Naive thymus-derived CD4-positive, alpha-beta T cell (primary cell): ENCODE results near the gene CAMK2N1. TPM values are rescaled to one million over a fixed set of nuclear protein-coding genes. Genes with fewer than 3 reads are reported as not detected.
A peak's percentile ranks its signal among the peaks of the same experiment; 100 is the strongest.
"Not testable (repeated sequence)": the region's sequence is repeated elsewhere in the genome, so short reads cannot be mapped to it uniquely, and the experiment has no call there.

Source experiments
- ATAC-seq: fragments of 150-1000 bp; cut with Tn5 transposase; 2 replicates; pipeline ENCODE4 v1.10.0; 2021; ENCODE audit warnings: mild to moderate bottlenecking, moderate library complexity
- CTCF ChIA-PET: fragments of 350-600 bp; sonication (Branson Sonifier 250); formaldehyde crosslinking; loops from one replicate; lab custom pipeline; 2021; ENCODE audit warnings: antibody characterized with exemption; lab: Charles Lee
- POLR2A ChIA-PET: fragments of 350-600 bp; sonication (Branson Sonifier 250); formaldehyde crosslinking; loops from one replicate; lab custom pipeline; 2021; ENCODE audit warnings: antibody characterized with exemption, inconsistent platforms; lab: Charles Lee
- DNase-seq, 9 donors: peaks; one replicate each; pipeline versions ENCODE4 v3.0.0 to v3.0.0-alpha.2; 2020 to 2022; ENCODE audit warnings: mixed read lengths in 1 of 9
- H3K27ac ChIP-seq: one replicate; pipeline ENCODE4 v1.7.0; 2013; ENCODE audit warnings: mild to moderate bottlenecking, low read depth, low read length, moderate library complexity
- H3K27me3 ChIP-seq, 2 donors: one replicate each; pipeline ENCODE4 v1.7.0; 2013; ENCODE audit warnings: low read length in 2 of 2, mild to moderate bottlenecking in 2 of 2, moderate library complexity in 2 of 2; ENCODE audit not compliant: control insufficient read depth in 2 of 2, insufficient read depth in 2 of 2
- H3K36me3 ChIP-seq, 3 experiments: 1 replicate in 2 of 3; 2 replicates in 1 of 3; pipeline ENCODE4 v1.7.0; 2013; ENCODE audit warnings: low read length in 3 of 3, mild to moderate bottlenecking in 3 of 3, moderate library complexity in 1 of 3; ENCODE audit not compliant: insufficient read depth in 3 of 3, control insufficient read depth in 2 of 3
- H3K4me1 ChIP-seq, 2 donors: one replicate each; pipeline ENCODE4 v1.7.0; 2013; ENCODE audit warnings: low read length in 2 of 2, mild to moderate bottlenecking in 2 of 2, moderate library complexity in 1 of 2; ENCODE audit not compliant: control insufficient read depth in 2 of 2, insufficient read depth in 2 of 2
- H3K4me3 ChIP-seq: 2 replicates; pipeline ENCODE4 v1.7.0; 2013; ENCODE audit warnings: mild to moderate bottlenecking, low read length
- H3K9me3 ChIP-seq, 3 experiments: 1 replicate in 2 of 3; 2 replicates in 1 of 3; pipeline ENCODE4 v1.7.0; 2013; ENCODE audit warnings: low read length in 3 of 3; ENCODE audit not compliant: control insufficient read depth in 2 of 3
- H3K27ac Mint-ChIP-seq, 9 donors: one replicate each; pipeline ENCODE4 v1.8.0; 2020 to 2022; ENCODE audit warnings: mixed read lengths in 9 of 9, mild to moderate bottlenecking in 8 of 9, moderate library complexity in 5 of 9, inconsistent platforms in 2 of 9
- H3K27me3 Mint-ChIP-seq, 5 donors: one replicate each; pipeline ENCODE4 v1.8.0; 2021 to 2022; ENCODE audit warnings: mixed read lengths in 5 of 5, mild to moderate bottlenecking in 1 of 5
- H3K36me3 Mint-ChIP-seq, 5 donors: one replicate each; pipeline ENCODE4 v1.8.0; 2020 to 2022; ENCODE audit warnings: mixed read lengths in 5 of 5, mild to moderate bottlenecking in 3 of 5, inconsistent platforms in 1 of 5
- H3K4me1 Mint-ChIP-seq, 7 donors: one replicate each; pipeline ENCODE4 v1.8.0; 2020 to 2022; ENCODE audit warnings: mixed read lengths in 7 of 7, mild to moderate bottlenecking in 3 of 7, inconsistent platforms in 1 of 7
- H3K4me3 Mint-ChIP-seq, 10 donors: one replicate each; pipeline ENCODE4 v1.8.0; 2020 to 2022; ENCODE audit warnings: mild to moderate bottlenecking in 10 of 10, mixed read lengths in 10 of 10, moderate library complexity in 6 of 10, inconsistent platforms in 2 of 10
- H3K9me3 Mint-ChIP-seq, 11 donors: one replicate each; pipeline ENCODE4 v1.8.0; 2020 to 2022; ENCODE audit warnings: mixed read lengths in 11 of 11, mild to moderate bottlenecking in 4 of 11, inconsistent platforms in 1 of 11, moderate library complexity in 1 of 11
- intact Hi-C, 2 donors: fragments of 100-400 bp; cut with micrococcal nuclease; formaldehyde crosslinking; loops; one replicate each; pipeline ENCODE4 v1.15.1; 2023
- polyA plus RNA-seq, 2 donors: library from polyadenylated mRNA; unstranded; fragments of 300-500 nt; fragmentation: Illumina TruSeq; gene quantifications; one replicate each; pipeline ENCODE4 v1.2.3, GENCODE V29; 2021
- total RNA-seq, 6 experiments: library from RNA in 5 of 6; stranded (reverse) in 5 of 6; gene quantifications; 1 replicate in 5 of 6; 2 replicates in 1 of 6; pipeline ENCODE4 v1.2.3 and lab custom pipeline; 2021 to 2026

Gene CAMK2N1
- total and polyA plus RNA-seq, 7 experiments from 2014 or later = 0.08 to 3.8 (median 2.4) TPM

DNA sequence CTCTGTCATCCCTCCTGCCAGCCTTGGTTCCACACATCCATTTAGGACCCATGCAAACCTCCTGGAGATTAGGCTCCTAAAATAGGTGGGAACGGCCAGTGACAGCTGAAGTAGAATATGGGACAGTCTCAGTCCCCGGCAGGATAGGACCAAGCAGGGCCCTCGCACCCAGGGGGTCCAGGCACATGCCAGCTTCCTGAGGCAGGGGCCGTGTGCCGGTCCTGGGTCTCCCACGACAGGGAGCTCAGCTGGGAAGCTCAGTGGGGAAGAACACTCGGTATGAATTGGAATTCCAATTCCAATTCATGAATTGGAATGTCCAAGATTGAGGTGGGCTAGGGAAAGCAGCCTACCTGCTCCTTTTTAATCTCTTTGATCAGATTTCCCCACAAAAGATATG lies 12.1 kb upstream of the CAMK2N1 start:
- DNase-seq = no peak
- no peak overlapping the region for H3K27ac ChIP-seq
- ATAC-seq = no peak
- H3K4me1 ChIP-seq = no peaks in the 10 kb centered on the region
- no peaks in the 10 kb centered on the region for H3K27me3 ChIP-seq
- POLR2A ChIA-PET = no interaction called here
- H3K9me3 ChIP-seq = no peaks in the 10 kb centered on the region
- CTCF ChIA-PET = no interaction called here
- no peak overlapping the region for H3K27ac Mint-ChIP-seq
- H3K36me3 Mint-ChIP-seq = peaks cover 0 to 17% (median 4%) of the 10 kb centered on the region in 5 donors
- peaks cover 8 to 52% (median 13%) of the 10 kb centered on the region in 3 experiments for H3K36me3 ChIP-seq
- no peak overlapping the region for H3K4me3 Mint-ChIP-seq
- H3K27me3 Mint-ChIP-seq = peaks cover 0 to 3% (median 0%) of the 10 kb centered on the region in 5 donors
- H3K9me3 Mint-ChIP-seq = no peaks in the 10 kb centered on the region
- H3K4me3 ChIP-seq = no peak overlapping the region
- intact Hi-C loops = no loop called here
- peaks cover 0 to 9% (median 0%) of the 10 kb centered on the region in 7 donors for H3K4me1 Mint-ChIP-seq

DNA sequence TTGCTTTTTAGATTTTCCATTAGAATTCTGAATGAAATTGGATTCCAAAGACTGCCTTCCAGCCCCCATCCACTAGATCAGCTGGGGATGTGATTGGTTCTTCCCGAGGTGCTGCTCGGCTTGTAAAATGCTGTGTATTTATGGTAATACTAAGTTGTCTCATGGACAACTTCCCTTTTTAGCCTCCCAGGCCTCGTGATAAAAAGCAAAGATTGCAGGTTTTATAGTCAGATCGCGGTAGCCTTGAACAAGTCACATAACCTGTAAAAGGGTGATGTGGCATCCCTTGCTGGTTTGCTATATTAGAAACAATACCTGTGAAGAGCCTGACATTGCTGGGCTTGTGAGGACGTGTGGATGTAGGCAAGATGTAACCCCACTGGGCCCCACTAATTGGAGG lies 11.5 kb upstream of the CAMK2N1 start:
- CTCF ChIA-PET = no interaction called here
- H3K36me3 Mint-ChIP-seq = peaks cover 0 to 17% (median 4%) of the 10 kb centered on the region in 5 donors
- Histone ChIP-seq H3K4me3 (no peak overlapping the region), H3K27me3 (no peaks in the 10 kb centered on the region), H3K9me3 (no peaks in the 10 kb centered on the region), H3K36me3 (peaks cover 8 to 47% (median 13%) of the 10 kb centered on the region in 3 experiments), H3K27ac (no peak overlapping the region), H3K4me1 (no peaks in the 10 kb centered on the region)
- ATAC-seq (no peak), DNase-seq (no peak)
- intact Hi-C loops = no loop called here
- H3K27me3 Mint-ChIP-seq = peaks cover 0 to 8% (median 0%) of the 10 kb centered on the region in 5 donors
- H3K27ac Mint-ChIP-seq = no peak overlapping the region
- POLR2A ChIA-PET = no interaction called here
- H3K4me3 Mint-ChIP-seq = no peak overlapping the region
- H3K9me3 Mint-ChIP-seq = no peaks in the 10 kb centered on the region
- H3K4me1 Mint-ChIP-seq = peaks cover 0 to 10% (median 0%) of the 10 kb centered on the region in 7 donors

DNA sequence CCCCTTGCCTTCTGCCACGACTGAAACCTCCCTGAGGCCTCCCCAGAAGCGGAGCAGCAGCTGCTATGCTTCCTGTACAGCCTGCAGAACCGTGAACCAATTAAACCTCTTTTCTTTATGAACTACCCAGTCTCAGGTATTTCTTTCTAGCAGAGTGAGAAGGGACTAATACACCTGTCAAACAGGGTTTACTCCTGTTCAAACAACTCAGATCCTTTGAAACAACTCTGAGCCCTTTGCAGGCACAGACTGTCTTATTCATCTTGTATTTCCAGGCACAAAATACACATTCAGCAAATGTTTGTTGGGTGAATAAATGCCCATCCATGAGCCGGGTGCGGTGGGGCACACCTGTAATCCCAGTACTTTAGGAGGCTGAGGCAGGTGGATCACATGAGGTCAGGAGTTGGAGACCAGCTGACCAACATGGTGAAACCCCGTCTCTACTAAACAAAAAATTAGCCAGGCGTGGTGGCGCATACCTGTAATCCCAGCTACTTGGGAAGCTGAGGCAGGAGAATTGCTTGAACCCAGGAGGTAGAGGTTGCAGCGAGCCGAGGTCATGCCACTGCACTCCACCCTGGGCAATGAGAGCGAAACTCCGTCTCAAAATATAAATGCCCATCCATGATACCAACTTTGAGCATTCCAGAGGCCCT lies 10.8 kb upstream of the CAMK2N1 start:
- H3K9me3 ChIP-seq, H3K4me3 ChIP-seq, POLR2A ChIA-PET, ATAC-seq, DNase-seq, intact Hi-C loops, H3K4me3 Mint-ChIP-seq, H3K4me1 ChIP-seq, H3K27me3 ChIP-seq, H3K27me3 Mint-ChIP-seq, H3K27ac ChIP-seq, H3K9me3 Mint-ChIP-seq: not testable (repeated sequence)
- peaks cover 7 to 40% (median 10%) of the 10 kb centered on the region in 3 experiments for H3K36me3 ChIP-seq
- Mint-ChIP-seq H3K27ac (peak overlapping the region in 3 of 9 donors; percentile 42 to 77 (median 57)), H3K36me3 (peaks cover 0 to 17% (median 4%) of the 10 kb centered on the region in 5 donors), H3K4me1 (peaks cover 0 to 10% (median 0%) of the 10 kb centered on the region in 7 donors)
- CTCF ChIA-PET = interaction anchor here (0.6 kb wide), 1 partner anchor 264 kb away, joined by 4 read pairs; no protein-coding TSS in a partner anchor

DNA sequence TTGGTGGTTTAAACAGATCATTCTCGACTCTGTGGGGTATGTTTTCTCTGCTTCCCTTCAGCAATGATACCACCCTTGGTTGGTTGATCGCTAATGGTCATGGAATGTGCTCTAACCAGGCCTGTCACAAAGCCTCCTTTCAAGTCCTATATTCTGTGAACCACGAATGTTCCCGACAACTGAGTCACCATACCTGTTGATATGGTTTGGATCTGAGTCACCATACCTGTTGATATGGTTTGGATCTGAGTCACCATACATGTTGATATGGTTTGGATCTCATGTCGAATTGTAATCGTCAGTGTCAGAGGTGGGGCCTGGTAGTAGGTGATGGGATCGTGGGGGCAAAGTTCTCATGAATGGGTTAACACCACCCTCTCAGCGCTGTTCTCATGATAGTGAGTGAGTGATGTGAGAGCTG lies 10.2 kb upstream of the CAMK2N1 start:
- H3K27me3 ChIP-seq = no peaks in the 10 kb centered on the region
- no peak overlapping the region for H3K4me3 ChIP-seq
- no peak overlapping the region for H3K27ac ChIP-seq
- H3K9me3 ChIP-seq = no peaks in the 10 kb centered on the region
- H3K4me1 ChIP-seq = no peaks in the 10 kb centered on the region
- ChIA-PET POLR2A (interaction anchor here (2.0 kb wide), 1 partner anchor 10 kb away, joined by 5 read pairs; the partner anchor contains the start of gene CAMK2N1), CTCF (interaction anchor here (0.6 to 1.1 kb wide), 2 partner anchors 9 to 264 kb away, joined by 4 to 5 read pairs; no protein-coding TSS in a partner anchor)
- ATAC-seq (no peak), DNase-seq (no peak)
- intact Hi-C loops = no loop called here
- Mint-ChIP-seq H3K27me3 (peaks cover 0 to 8% (median 0%) of the 10 kb centered on the region in 5 donors), H3K27ac (peak overlapping the region in 2 of 9 donors; percentile 42 to 57), H3K4me1 (peaks cover 0 to 10% (median 0%) of the 10 kb centered on the region in 7 donors), H3K9me3 (no peaks in the 10 kb centered on the region), H3K4me3 (no peak overlapping the region), H3K36me3 (peaks cover 0 to 13% (median 2%) of the 10 kb centered on the region in 5 donors)
- H3K36me3 ChIP-seq = peaks cover 3 to 34% (median 4%) of the 10 kb centered on the region in 3 experiments

DNA sequence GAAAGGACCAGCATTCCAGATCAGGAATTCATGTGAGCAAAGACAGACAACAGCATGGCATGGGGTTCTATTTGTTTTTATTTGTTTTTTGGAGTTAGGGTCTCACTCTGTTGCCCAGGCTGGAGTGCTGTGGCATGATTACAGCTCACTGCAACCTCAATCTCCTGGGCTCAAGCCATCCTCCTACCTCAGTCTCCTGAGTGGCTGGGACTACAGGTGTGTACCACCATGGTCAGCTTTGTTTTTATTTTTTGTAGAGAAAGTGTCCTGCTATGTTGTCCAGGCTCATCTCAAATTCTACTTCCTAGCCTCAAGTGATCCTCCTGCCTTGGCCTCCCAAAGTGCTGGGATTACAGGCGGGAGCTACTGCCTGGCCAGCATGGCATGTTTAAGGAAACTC lies 9.7 kb upstream of the CAMK2N1 start:
- Histone ChIP-seq H3K4me3 (no peak overlapping the region), H3K36me3 (peaks cover 0 to 28% (median 0%) of the 10 kb centered on the region in 3 experiments), H3K27ac (no peak overlapping the region), H3K27me3 (no peaks in the 10 kb centered on the region), H3K9me3 (no peaks in the 10 kb centered on the region), H3K4me1 (no peaks in the 10 kb centered on the region)
- no peaks in the 10 kb centered on the region for H3K9me3 Mint-ChIP-seq
- H3K27me3 Mint-ChIP-seq = peaks cover 0 to 12% (median 0%) of the 10 kb centered on the region in 5 donors
- ATAC-seq = no peak
- intact Hi-C loops = no loop called here
- ChIA-PET POLR2A (interaction anchor here (2.0 kb wide), 1 partner anchor 10 kb away, joined by 5 read pairs; the partner anchor contains the start of gene CAMK2N1), CTCF (interaction anchor here (1.1 to 2.8 kb wide), 2 partner anchors 8 to 262 kb away, joined by 5 to 14 read pairs; no protein-coding TSS in a partner anchor)
- peaks cover 0 to 10% (median 0%) of the 10 kb centered on the region in 5 donors for H3K36me3 Mint-ChIP-seq
- peak overlapping the region in 1 of 9 donors; percentile 30 for H3K27ac Mint-ChIP-seq
- DNase-seq = no peak
- no peak overlapping the region for H3K4me3 Mint-ChIP-seq
- H3K4me1 Mint-ChIP-seq = peaks cover 0 to 10% (median 0%) of the 10 kb centered on the region in 7 donors

DNA sequence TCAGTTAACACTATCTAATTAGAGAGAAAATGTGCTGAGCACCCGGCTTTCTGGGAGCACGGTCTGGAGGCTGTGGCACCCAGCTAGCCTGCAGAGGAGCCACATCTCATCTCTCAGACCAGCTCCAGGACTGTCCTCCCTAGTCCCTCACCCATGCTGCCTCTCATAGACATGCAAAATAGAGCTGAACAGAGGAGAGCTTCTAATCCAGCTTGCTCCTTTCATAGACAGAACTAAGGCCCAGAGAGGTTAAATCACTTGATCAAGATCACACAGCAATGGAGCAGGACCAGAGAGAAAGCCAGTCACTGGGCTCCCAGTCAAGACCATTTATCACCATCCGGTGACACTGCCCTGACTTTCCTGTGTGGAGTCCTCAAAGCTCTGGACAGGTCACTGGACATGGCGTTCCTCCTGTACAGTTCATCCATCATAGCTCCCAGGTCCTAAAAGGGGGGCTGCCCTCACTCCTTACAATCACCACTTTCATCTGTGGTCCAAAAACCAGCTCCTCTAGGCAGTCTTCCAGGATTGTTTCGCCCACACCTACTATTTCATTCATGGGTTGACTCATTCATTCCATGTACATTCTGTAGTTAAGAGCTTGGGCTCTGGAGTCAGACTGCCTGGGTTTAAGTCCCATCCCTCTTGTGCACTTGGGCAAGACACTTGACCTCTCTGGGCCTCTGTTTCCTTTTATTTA lies 8.8 kb upstream of the CAMK2N1 start:
- H3K27me3 Mint-ChIP-seq = peaks cover 0 to 18% (median 0%) of the 10 kb centered on the region in 5 donors

More for the DNA sequence above, 8.8 kb upstream of the CAMK2N1 start:
- peak overlapping the region in 1 of 9 donors; percentile 46 for H3K27ac Mint-ChIP-seq
- ATAC-seq = no peak
- H3K9me3 ChIP-seq = no peaks in the 10 kb centered on the region
- H3K4me3 ChIP-seq = no peak overlapping the region
- DNase-seq = no peak
- intact Hi-C loops = loop anchor here (1.0 to 5.0 kb wide), 3 partner anchors 342 to 777 kb away; no protein-coding TSS in a partner anchor
- peaks cover 0 to 10% (median 0%) of the 10 kb centered on the region in 7 donors for H3K4me1 Mint-ChIP-seq
- peak overlapping the region in 1 of 10 donors; percentile 32 for H3K4me3 Mint-ChIP-seq
- peaks cover 0 to 19% (median 0%) of the 10 kb centered on the region in 3 experiments for H3K36me3 ChIP-seq
- POLR2A ChIA-PET = interaction anchor here (1.0 to 2.0 kb wide), 3 partner anchors 9 to 223 kb away, joined by 3 to 6 read pairs (median 5); partner anchors contain the start of genes CAMK2N1, KIF17 and MUL1
- CTCF ChIA-PET = interaction anchor here (0.8 to 2.8 kb wide), 8 partner anchors 7 to 288 kb away, joined by 4 to 15 read pairs (median 10); partner anchors contain the start of genes CAMK2N1 and MUL1
- H3K27ac ChIP-seq = no peak overlapping the region
- H3K4me1 ChIP-seq = no peaks in the 10 kb centered on the region
- no peaks in the 10 kb centered on the region for H3K27me3 ChIP-seq
- H3K36me3 Mint-ChIP-seq = peaks cover 0 to 6% (median 0%) of the 10 kb centered on the region in 5 donors
- H3K9me3 Mint-ChIP-seq = peaks cover 0 to 2% (median 0%) of the 10 kb centered on the region in 11 donors
